ENCODE results near the gene RASSF4.

Gene RASSF4

DNA sequence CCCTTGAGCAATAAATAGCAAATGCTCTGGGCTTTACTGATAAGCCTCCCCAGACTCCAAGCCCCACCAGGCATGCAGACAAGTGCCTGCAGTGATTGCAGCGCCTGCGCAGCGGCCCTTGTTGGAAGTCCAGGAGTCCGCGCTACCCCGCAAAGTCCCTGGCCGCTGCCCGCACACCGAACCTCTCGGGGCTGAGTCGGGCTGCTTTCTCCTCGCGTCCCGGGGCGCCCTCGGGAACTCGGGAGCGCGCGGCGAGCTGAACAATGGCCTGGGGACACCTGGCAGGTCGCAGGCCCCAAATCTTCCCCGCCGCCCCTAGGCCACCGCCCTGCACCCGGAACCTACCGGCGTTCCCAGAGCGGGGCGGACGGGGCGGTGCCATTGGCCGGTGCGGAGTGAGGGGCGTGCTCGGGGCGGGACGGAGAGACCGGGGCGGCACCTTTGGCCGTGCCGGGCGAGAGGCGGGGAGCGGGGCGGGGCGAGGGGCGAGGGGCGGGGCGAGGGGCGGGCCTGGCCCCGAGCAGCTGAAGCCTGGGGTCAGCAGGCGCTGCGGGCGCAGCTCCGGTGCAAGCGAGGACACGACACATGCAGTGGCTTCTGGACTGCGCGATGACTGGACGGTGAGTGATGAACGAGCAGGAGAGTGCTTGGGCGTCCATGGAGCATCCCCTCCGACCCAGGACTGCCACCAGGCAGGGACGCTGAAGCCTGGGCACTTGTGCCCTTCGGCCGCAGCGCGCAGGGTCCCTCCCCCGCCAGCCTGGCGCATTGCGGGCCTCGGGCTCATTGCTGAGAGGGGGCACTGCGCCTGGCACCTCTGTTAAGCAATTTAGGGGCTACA is at the start of gene RASSF4:
RASSF4 (plus strand) TSS at position 556 of the 841 bp plus-strand sequence. CDS start 10,401 bp downstream, outside the sequence.
- TF ChIP-seq, protein P1, sequence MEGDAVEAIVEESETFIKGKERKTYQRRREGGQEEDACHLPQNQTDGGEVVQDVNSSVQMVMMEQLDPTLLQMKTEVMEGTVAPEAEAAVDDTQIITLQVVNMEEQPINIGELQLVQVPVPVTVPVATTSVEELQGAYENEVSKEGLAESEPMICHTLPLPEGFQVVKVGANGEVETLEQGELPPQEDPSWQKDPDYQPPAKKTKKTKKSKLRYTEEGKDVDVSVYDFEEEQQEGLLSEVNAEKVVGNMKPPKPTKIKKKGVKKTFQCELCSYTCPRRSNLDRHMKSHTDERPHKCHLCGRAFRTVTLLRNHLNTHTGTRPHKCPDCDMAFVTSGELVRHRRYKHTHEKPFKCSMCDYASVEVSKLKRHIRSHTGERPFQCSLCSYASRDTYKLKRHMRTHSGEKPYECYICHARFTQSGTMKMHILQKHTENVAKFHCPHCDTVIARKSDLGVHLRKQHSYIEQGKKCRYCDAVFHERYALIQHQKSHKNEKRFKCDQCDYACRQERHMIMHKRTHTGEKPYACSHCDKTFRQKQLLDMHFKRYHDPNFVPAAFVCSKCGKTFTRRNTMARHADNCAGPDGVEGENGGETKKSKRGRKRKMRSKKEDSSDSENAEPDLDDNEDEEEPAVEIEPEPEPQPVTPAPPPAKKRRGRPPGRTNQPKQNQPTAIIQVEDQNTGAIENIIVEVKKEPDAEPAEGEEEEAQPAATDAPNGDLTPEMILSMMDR (IDR thresholded peaks at IDR 0.05) = no peak
- peak; percentile 95 for DNase-seq (ENCODE audit: low spot score)
- Histone ChIP-seq H3K27ac (peak within 1 kb of the TSS; percentile 78 to 91), H3K4me3 (peak within 1 kb of the TSS; percentile 94)

DNA sequence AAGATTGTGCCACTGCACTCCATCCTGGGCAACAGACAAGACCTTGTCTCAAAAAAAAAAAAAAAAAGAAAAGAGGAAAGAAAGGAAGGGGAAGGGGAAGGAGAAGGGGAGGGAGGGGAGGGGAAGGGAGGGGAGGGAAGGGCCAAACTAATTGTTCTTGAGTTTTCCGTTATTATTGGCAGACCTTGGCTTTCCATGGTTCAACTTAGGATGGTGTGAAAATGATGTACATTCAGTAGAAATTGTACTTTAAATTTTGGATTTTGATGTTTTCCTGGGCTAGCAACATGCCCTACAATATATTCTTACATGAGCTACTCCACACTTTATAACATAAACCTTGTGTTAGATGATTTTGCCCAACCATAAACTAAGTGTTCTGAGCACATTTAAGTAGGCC is 49.7 kb upstream of the RASSF4 start:
- no peak for DNase-seq (ENCODE audit: low spot score)
- TF ChIP-seq, protein P1 (IDR thresholded peaks at IDR 0.05) = no peak
- Histone ChIP-seq H3K27ac (no peak overlapping the region), H3K4me3 (no peak overlapping the region)

DNA sequence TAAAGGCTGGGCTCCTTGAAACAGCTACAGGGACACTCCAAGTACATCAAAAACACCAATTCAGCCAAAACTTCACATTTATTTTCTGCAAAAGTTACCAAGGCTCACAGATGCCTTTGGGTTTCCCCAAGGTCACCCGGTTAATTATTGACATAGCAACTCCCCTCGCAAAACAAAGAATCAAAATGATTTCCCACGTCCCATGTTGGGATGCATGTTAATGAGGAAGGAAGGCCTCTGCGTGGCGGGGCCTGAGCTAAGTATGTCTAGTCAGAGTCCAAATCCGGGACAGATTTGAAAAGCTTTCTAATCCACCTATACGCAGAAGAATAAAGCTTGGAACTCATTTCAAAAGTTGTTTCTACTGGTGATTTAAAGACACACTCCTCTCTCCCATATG is 49.0 kb upstream of the RASSF4 start:
- no peak overlapping the region for H3K4me3 ChIP-seq
- no peak overlapping the region for H3K27ac ChIP-seq
- DNase-seq (ENCODE audit: low spot score) = no peak
- TF ChIP-seq, protein P1 (IDR thresholded peaks at IDR 0.05) = no peak

- Histone ChIP-seq H3K4me3 (no peak within 1 kb of the TSS), H3K27ac (no peak within 1 kb of the TSS)
- no peak for DNase-seq (ENCODE audit: low spot score)
- TF ChIP-seq, protein P1 (IDR thresholded peaks at IDR 0.05) = no peak
Measured at GRCh38 chr10:44911081-44911540, 48.5 kb upstream of the RASSF4 start, which contains the start of gene TMEM72. Gene TMEM72 (plus strand): TSS chr10:44911337. CDS start chr10:44911513, 176 bp downstream.

- Histone ChIP-seq H3K4me3 (no peak overlapping the region), H3K27ac (no peak overlapping the region)
- TF ChIP-seq, protein P1 (IDR thresholded peaks at IDR 0.05) = no peak
- DNase-seq (ENCODE audit: low spot score) = no peak
Measured at GRCh38 chr10:44911951-44912350, 47.7 kb upstream of the RASSF4 start.

DNA sequence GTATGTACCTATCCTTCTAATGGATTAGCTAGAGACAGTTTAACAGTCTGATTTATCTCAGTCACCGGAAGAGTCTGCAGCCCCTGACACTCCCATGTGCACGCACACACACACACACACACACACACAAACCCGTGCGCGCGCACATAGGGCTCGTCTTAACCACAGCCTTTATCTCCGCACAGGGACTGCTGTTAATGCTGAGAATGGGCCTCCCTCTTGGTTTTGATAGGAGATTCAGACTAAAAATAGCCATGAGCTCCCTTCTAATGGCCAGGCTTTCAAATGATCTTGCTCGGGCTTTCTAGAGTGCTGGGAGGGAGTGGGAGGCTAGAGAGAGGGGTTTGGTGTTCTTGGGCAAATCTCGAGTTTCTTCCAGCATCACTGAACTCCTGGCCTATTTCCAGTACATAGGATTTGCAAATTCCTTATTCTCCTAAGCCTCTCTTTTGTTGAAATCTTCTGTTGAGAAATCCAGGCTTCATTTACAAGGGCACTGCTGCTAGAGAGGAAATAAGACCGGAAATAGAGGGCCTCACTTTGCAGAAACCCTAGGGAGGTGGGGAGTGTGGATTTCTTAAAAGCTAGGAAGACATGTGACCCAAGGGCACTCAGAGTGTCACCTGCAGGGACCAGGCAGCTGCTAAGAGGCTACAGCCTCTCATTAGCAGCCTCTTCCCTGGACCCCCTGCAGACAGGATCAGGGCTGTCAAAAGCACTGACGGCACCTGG is 46.1 kb upstream of the RASSF4 start:
- TF ChIP-seq, protein P1 (IDR thresholded peaks at IDR 0.05) = no peak
- Histone ChIP-seq H3K4me3 (no peak overlapping the region), H3K27ac (no peak overlapping the region)
- DNase-seq (ENCODE audit: low spot score) = no peak
